Cardiac septum (tissue), 1 donor: ENCODE results near the gene DLGAP1. TPM values are rescaled to one million over a fixed set of nuclear protein-coding genes. Genes with fewer than 3 reads are reported as not detected.

Experiments
- DNase-seq: peaks from one replicate; pipeline ENCODE4 v3.0.0-alpha.2; 2020; ENCODE audit warnings: low spot score
- intact Hi-C: fragments of 100-400 bp; cut with DNase I; formaldehyde crosslinking; loops from one replicate; pipeline ENCODE4 v1.14.0; 2022
- total RNA-seq: library from RNA; stranded (reverse); fragmentation: NEBNext Ultra II Directional; extraction: Animal tissue kit (Norgen Biotek cat#: 25700); gene quantifications from one replicate; pipeline ENCODE4 v1.2.1, GENCODE V29; 2021
- donor health status: DM: no; HTN: no; CAD: no.

Gene DLGAP1
- total RNA-seq, 1 donor from 2014 or later: 6.5 TPM

DNA sequence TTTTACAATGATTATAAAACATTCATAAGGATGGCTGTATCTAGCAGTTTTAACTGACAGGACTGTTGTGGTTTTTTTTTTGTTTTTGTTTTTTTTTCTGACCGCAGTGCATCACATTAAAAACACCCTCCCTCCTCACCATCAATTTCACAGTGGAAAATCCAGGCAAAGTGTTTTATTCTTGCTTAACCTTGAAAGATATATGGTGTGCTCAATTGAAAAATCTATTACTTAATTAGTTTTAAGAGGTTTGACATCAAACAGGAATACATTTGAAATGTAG, 250.7 kb downstream of the DLGAP1 start:
- no peak for DNase-seq
- intact Hi-C loops: no loop called here

GRCh38 chr18:4203568-4204437, 251.3 kb downstream of the DLGAP1 start:
- intact Hi-C loops: no loop called here
- DNase-seq: no peak

GRCh38 chr18:4200399-4200798, 254.7 kb downstream of the DLGAP1 start:
- intact Hi-C loops: no loop called here
- no peak for DNase-seq

DNA sequence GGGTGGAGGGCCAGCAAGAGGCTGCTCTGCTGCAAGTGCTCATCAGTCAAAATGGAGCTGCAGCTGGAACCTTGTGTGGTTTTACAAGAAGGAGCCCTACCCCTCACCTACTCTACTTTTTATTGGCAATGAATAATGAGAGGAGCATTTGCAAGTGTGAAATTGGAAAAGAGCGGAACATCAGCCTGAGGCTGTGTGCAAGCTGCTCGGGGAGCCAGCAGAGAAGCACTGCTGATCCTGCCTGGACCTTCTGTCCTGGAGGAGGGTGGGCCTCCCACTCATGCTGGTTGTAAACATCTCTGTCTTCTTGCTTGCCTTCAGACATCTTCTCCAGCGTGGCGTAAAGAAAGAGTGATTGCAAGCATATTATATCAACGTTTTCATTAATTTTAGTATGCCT, 256.2 kb downstream of the DLGAP1 start:
- intact Hi-C loops: no loop called here
- no peak for DNase-seq

DNA sequence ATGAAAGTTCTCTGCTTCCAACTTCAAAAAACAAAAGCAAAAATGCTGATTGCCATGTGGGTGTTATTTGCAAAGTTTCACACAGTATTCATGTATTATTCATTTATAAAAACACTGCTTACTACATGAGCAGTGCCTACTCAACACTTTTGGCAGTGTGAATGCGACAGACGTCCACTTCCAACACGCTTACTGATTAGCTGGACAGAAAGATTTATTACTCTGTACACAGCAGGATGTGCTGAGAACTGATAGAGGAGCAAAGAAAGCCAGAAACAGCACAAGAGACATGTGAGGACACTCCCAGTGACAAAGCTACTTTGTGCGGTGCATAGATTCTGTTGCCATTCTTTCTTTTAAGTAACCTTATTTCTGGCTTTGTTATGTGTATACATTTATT, 258.8 kb downstream of the DLGAP1 start:
- intact Hi-C loops: no loop called here

DNA sequence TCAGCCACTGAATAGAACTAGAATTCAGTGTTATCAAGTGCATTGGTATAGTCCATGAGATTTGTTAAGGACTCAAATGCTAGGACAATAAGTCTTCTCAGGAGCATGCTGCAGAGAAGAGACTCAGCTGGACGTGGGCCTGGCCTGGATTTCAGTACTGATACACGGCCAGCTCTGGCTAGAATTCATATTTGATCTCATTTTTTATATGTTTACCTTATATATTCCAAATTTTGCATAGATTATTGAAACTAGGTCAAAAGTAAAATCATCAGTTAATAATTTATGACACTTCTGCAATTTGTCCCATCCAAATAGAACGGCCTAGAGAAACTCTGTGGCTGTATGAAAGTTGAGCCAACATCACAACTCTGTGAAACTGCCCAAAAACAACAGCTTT, 262.0 kb downstream of the DLGAP1 start:
- intact Hi-C loops: no loop called here
- DNase-seq: no peak

More for the DNA sequence above, 258.8 kb downstream of the DLGAP1 start:
- DNase-seq: no peak

- intact Hi-C loops: no loop called here
- DNase-seq: no peak
Observed at GRCh38 chr18:4181882-4182568, 273.1 kb downstream of the DLGAP1 start.

DNA sequence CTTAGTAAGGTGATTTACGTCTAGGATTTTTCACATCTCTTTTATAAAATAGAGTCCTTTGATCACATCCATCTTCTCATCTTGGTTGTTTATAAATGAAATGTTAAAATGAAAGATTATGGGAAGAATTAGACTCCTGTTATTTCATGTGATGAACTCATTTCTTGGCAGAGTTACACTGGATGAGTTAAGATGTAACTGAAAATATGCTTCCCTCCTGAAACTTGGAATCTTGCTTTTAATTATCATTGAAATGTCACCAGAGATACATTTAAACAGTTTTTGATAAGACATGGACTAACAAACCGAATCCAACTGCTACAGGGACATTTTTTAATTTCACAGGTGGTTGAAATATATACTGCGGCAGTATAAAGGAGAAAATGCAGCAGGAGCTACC, 274.0 kb downstream of the DLGAP1 start:
- intact Hi-C loops: no loop called here
- no peak for DNase-seq

GRCh38 chr18:4172196-4173100, 282.7 kb downstream of the DLGAP1 start:
- intact Hi-C loops: no loop called here

GRCh38 chr18:4157352-4157751, 297.8 kb downstream of the DLGAP1 start:
- intact Hi-C loops: no loop called here
- no peak for DNase-seq

More at GRCh38 chr18:4172196-4173100, 282.7 kb downstream of the DLGAP1 start:
- no peak for DNase-seq

DNA sequence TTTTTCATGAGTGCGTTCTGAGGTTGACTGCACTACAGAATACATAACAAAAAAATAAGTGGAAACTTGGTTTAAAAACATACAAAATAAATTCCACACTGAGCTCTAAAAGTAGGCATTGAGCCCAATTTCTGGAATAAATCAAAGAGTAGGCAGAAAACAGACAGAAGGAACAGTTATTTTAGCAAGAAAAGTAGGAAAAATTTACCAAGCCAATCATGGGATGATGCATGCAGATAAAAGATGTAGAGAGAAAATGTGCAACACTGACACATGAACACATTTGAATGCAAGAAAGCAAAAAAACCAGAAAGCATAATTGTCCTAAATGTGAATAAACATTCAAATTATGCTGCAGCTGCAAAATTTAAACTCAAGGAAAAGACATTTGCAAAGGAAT, 308.3 kb downstream of the DLGAP1 start:
- intact Hi-C loops: no loop called here

GRCh38 chr18:4144201-4144600, 310.9 kb downstream of the DLGAP1 start:
- DNase-seq: no peak
- intact Hi-C loops: no loop called here

More for the DNA sequence above, 308.3 kb downstream of the DLGAP1 start:
- DNase-seq: no peak

- intact Hi-C loops: no loop called here
- no peak for DNase-seq
Observed at GRCh38 chr18:4143585-4143984, 311.5 kb downstream of the DLGAP1 start.

DNA sequence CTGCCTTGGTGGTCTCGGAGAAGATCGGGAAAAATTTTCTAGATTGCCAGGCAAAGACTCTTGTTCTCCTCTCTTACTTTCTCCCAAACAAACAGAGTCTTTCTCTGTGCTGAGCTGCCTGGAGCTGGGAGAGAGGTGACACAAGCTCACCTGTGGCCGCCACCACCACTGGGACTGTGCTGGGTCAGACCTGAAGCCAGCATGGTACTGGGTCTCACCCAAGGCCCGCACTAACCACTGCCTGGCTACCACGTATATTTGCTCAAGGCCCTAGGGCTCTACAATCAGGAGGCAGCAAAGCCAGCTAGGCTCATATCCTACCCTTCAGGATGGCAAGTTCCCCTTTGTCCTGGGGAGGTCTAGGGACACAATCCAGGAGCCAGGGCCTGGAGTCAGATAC, 312.2 kb downstream of the DLGAP1 start:
- DNase-seq: no peak
- intact Hi-C loops: no loop called here

- intact Hi-C loops: no loop called here
- DNase-seq: no peak
Observed at GRCh38 chr18:4134700-4135099, 320.4 kb downstream of the DLGAP1 start.

DNA sequence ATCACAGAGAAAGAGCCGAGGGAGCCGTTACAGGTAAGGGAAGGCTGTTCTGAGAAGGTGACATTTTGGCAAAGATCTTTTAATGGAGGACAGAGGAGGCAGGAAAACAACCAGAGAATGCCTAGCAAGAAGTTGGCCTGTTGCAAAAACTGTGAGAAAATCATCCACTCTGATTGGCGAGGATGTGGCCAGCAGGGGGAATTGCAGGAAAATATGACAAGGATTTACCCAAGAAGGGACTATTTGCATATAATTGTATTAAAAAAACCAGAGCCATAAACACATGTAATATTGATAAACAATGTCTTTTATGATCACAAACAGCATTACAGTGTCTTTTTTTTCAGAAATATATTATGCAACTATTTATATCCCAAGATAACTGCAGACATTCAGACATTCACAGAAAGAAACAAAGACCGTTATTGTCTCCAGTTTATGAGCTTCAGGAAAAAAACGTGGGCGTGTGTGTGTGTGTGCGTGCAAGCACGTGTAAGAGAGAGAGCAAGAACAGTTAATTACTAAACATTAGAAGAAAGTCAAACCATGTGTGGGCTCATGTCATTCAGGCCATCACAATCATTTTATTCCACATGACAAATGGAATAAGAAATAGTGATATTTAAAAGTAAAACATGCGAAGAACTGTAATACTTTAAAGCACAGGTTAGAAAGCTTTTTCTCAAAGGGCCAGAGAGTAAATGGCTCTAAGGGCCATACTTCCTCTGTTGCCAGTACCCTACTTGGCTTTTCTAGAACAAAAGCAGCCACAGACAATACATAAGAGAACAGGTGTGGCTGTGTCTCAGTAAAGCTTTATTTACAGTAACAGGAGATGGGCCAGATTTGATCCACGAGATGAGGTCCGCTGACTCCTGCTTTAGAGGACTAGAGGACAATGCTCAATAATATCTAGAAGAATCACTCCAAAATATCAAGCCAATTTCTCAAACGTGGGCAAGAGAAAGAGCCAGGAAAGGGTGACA, 324.1 kb downstream of the DLGAP1 start:
- intact Hi-C loops: no loop called here
- DNase-seq: no peak

- no peak for DNase-seq
- intact Hi-C loops: no loop called here
Observed at GRCh38 chr18:4126939-4127338, 328.2 kb downstream of the DLGAP1 start.

- intact Hi-C loops: no loop called here
Observed at GRCh38 chr18:4125627-4126230, 329.4 kb downstream of the DLGAP1 start.

GRCh38 chr18:4125224-4125623, 329.9 kb downstream of the DLGAP1 start:
- no peak for DNase-seq

More at GRCh38 chr18:4125627-4126230, 329.4 kb downstream of the DLGAP1 start:
- DNase-seq: no peak

More at GRCh38 chr18:4125224-4125623, 329.9 kb downstream of the DLGAP1 start:
- intact Hi-C loops: no loop called here
